RWPE2 (cell line): Measurements from ENCODE around the gene SLC7A4.

Experiments
- ATAC-seq: fragments of 200-7000 bp; cut with Tn5 transposase; 3 replicates; pipeline ENCODE4 v1.9.1; 2021; ENCODE audit warnings: low read depth
- DNase-seq: peaks from one replicate; pipeline ENCODE4 v3.0.0-alpha.2; 2020; ENCODE audit warnings: low spot score
- H3K27ac ChIP-seq: fragments of 450-650 bp; 2 replicates; pipeline ENCODE4 v1.5.1; 2017; ENCODE audit warnings: mild to moderate bottlenecking; ENCODE audit not compliant: poor library complexity, severe bottlenecking
- H3K27me3 ChIP-seq: fragments of 250-450 bp; sonication (Bioruptor Pico); 2 replicates; pipeline ENCODE4 v1.5.1; 2021; ENCODE audit warnings: mild to moderate bottlenecking, moderate library complexity; ENCODE audit not compliant: insufficient read depth, poor library complexity, severe bottlenecking
- H3K36me3 ChIP-seq: fragments of 250-450 bp; sonication (Bioruptor Pico); 2 replicates; pipeline ENCODE4 v1.5.1; 2020; ENCODE audit warnings: low read depth, mild to moderate bottlenecking, moderate library complexity
- H3K4me1 ChIP-seq: fragments of 250-450 bp; sonication (Bioruptor Pico); 2 replicates; pipeline ENCODE4 v1.5.1; 2021; ENCODE audit warnings: mild to moderate bottlenecking, moderate library complexity; ENCODE audit not compliant: insufficient read depth, poor library complexity, severe bottlenecking
- H3K4me3 ChIP-seq: fragments of 250-450 bp; sonication (Bioruptor Pico); 2 replicates; pipeline ENCODE4 v1.5.1; 2021; ENCODE audit warnings: mild to moderate bottlenecking, moderate library complexity; ENCODE audit not compliant: severe bottlenecking
- H3K9me3 ChIP-seq: fragments of 250-450 bp; sonication (Bioruptor Pico); 2 replicates; pipeline ENCODE4 v1.5.1; 2021; ENCODE audit warnings: mild to moderate bottlenecking, moderate library complexity; ENCODE audit not compliant: severe bottlenecking
- TF ChIP-seq, protein P1 (sequence below): fragments of 450-650 bp; IDR thresholded peaks from one replicate; pipeline ENCODE4 v1.5.1; 2017; ENCODE audit warnings: mild to moderate bottlenecking, moderate library complexity; ENCODE audit not compliant: poor library complexity, severe bottlenecking

Gene SLC7A4

DNA sequence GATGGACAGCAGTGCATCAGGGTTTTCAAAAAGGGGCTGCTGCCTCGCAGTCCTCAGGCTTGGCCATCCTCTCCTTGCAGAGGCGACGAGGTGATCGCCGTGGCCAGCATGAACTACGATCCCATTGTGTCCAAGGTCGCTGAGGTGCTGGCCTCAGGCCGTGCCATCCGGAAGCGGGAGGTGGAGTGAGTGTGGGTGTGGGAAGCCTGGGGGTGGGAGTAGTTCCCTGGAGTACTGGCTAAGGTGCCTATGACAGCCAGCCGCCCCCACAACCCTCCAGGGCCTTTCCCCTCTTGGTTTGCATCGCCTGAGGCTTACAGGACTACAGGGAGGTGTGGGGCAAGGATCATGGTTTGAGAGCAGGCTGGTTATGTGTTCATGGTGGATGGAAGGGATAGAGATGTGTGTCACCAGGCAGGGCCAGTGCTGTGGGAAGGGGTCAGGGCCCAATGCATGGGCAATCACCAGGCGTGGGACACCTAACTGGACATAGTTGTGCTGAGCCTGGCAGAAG lies 52.4 kb downstream of the SLC7A4 start:
- Histone ChIP-seq H3K36me3 (peaks cover 10% of the 10 kb centered on the region), H3K4me1 (no peaks in the 10 kb centered on the region), H3K9me3 (no peaks in the 10 kb centered on the region), H3K27ac (no peak overlapping the region), H3K27me3 (no peaks in the 10 kb centered on the region), H3K4me3 (no peak overlapping the region)
- ATAC-seq (no peak), DNase-seq (no peak)
- TF ChIP-seq, protein P1, sequence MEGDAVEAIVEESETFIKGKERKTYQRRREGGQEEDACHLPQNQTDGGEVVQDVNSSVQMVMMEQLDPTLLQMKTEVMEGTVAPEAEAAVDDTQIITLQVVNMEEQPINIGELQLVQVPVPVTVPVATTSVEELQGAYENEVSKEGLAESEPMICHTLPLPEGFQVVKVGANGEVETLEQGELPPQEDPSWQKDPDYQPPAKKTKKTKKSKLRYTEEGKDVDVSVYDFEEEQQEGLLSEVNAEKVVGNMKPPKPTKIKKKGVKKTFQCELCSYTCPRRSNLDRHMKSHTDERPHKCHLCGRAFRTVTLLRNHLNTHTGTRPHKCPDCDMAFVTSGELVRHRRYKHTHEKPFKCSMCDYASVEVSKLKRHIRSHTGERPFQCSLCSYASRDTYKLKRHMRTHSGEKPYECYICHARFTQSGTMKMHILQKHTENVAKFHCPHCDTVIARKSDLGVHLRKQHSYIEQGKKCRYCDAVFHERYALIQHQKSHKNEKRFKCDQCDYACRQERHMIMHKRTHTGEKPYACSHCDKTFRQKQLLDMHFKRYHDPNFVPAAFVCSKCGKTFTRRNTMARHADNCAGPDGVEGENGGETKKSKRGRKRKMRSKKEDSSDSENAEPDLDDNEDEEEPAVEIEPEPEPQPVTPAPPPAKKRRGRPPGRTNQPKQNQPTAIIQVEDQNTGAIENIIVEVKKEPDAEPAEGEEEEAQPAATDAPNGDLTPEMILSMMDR = no peak

- H3K4me1 ChIP-seq = no peaks in the 10 kb centered on the region
- H3K9me3 ChIP-seq = no peaks in the 10 kb centered on the region
- TF ChIP-seq, protein P1 = no peak
- ATAC-seq (0 out of 3 replicates have a peak, but pooled peaks have one; percentile 18), DNase-seq (no peak)
- H3K27ac ChIP-seq = no peak overlapping the region
- H3K36me3 ChIP-seq = peaks cover 9% of the 10 kb centered on the region
- H3K4me3 ChIP-seq = no peak overlapping the region
- H3K27me3 ChIP-seq = no peaks in the 10 kb centered on the region
Measured at GRCh38 chr22:20979243-20979809, 53.0 kb downstream of the SLC7A4 start.
